ENCODE data around the gene ELANE.
"Not testable (repeated sequence)": the region's sequence is repeated elsewhere in the genome, so short reads cannot be mapped to it uniquely, and the experiment has no call there.

ELANE gene

DNA sequence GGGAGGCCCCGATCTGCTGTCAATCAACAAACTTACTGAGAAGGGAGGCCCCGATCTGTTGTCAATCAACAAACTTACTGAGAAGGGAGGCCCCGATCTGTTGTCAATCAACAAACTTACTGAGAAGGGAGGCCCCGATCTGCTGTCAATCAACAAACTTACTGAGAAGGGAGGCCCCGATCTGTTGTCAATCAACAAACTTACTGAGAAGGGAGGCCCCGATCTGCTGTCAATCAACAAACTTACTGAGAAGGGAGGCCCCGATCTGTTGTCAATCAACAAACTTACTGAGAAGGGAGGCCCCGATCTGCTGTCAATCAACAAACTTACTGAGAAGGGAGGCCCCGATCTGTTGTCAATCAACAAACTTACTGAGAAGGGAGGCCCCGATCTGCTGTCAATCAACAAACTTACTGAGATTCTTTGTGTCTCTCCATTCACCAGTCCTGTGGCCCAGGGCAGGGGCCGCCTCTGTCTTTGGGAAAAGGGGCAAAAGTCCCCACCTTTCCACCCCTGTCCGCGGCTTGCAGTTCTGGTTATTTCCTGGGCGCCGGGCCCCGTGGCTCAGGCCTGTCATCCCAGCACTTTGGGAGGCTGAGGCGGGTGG is 1.6 kb downstream of the ELANE start:
- not testable (repeated sequence) for H3K27me3 ChIP-seq (ENCODE audit: control insufficient read depth in 2 of 2, insufficient read depth in 2 of 2, low read length in 2 of 2); H3K4me1 ChIP-seq (ENCODE audit: control insufficient read depth in 2 of 2, insufficient read depth in 2 of 2, low read length in 2 of 2); H3K9me3 ChIP-seq (ENCODE audit: control insufficient read depth in 2 of 2, low read length in 2 of 2); H3K27ac ChIP-seq (ENCODE audit: low read depth in 2 of 2, low read length in 2 of 2); H3K36me3 ChIP-seq (ENCODE audit: control insufficient read depth in 2 of 2, insufficient read depth in 2 of 2, low read length in 2 of 2); H3K9ac ChIP-seq (ENCODE audit: low read depth in 1 of 2, low read length in 2 of 2); H3K4me3 ChIP-seq (ENCODE audit: low read length in 2 of 2)

DNA sequence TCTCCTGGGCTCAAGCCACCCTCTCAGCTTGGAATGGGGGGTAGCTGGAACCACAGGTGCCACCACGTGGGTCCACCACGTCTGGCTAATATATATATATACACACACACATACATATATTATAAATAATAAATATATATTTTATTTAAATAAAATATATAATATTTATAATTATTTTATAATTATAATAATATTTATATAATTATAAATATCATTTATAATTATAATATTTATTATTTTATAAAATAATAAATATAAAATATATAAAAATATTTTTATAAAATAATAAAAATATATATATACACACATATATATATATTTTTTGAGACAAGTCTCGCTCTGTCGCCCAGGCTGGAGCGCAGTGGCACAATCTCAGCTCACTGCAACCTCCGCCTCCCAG is 2.4 kb downstream of the ELANE start:
- Histone ChIP-seq H3K36me3 (ENCODE audit: control insufficient read depth in 2 of 2, insufficient read depth in 2 of 2, low read length in 2 of 2) (no peaks in the 10 kb centered on the region), H3K9ac (ENCODE audit: low read depth in 1 of 2, low read length in 2 of 2) (no peak overlapping the region), H3K9me3 (ENCODE audit: control insufficient read depth in 2 of 2, low read length in 2 of 2) (no peaks in the 10 kb centered on the region), H3K27ac (ENCODE audit: low read depth in 2 of 2, low read length in 2 of 2) (no peak overlapping the region), H3K4me3 (ENCODE audit: low read length in 2 of 2) (no peak overlapping the region), H3K27me3 (ENCODE audit: control insufficient read depth in 2 of 2, insufficient read depth in 2 of 2, low read length in 2 of 2) (peaks cover 0 to 5% of the 10 kb centered on the region in 2 donors), H3K4me1 (ENCODE audit: control insufficient read depth in 2 of 2, insufficient read depth in 2 of 2, low read length in 2 of 2) (peaks cover under 1 to 9% of the 10 kb centered on the region in 2 donors)

DNA sequence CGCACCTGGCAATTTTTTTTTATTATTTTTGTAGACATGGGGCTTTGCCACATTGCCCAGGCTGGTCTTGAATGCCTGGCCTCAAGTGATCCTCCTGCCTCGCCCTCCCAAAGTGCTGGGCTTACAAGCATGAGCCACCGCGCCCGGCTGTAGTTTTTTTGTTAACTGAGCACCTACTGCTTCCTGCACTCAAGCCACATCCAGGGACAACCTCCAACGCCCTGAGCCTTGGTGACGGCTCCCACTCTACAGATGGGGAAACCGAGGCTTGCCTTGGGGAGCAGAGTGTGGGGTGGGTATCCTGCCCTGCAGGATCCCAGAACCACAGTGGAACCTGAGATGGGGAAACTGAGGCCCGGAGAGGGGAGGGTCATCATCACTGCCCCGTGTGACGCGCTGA is 3.0 kb downstream of the ELANE start:
- H3K4me3 ChIP-seq (ENCODE audit: low read length in 2 of 2) = no peak overlapping the region
- no peak overlapping the region for H3K27ac ChIP-seq (ENCODE audit: low read depth in 2 of 2, low read length in 2 of 2)
- H3K36me3 ChIP-seq (ENCODE audit: control insufficient read depth in 2 of 2, insufficient read depth in 2 of 2, low read length in 2 of 2) = no peaks in the 10 kb centered on the region
- peaks cover 0 to 2% of the 10 kb centered on the region in 2 donors for H3K27me3 ChIP-seq (ENCODE audit: control insufficient read depth in 2 of 2, insufficient read depth in 2 of 2, low read length in 2 of 2)
- no peak overlapping the region for H3K9ac ChIP-seq (ENCODE audit: low read depth in 1 of 2, low read length in 2 of 2)
- H3K9me3 ChIP-seq (ENCODE audit: control insufficient read depth in 2 of 2, low read length in 2 of 2) = no peaks in the 10 kb centered on the region
- H3K4me1 ChIP-seq (ENCODE audit: control insufficient read depth in 2 of 2, insufficient read depth in 2 of 2, low read length in 2 of 2) = peaks cover 3 to 9% of the 10 kb centered on the region in 2 donors

DNA sequence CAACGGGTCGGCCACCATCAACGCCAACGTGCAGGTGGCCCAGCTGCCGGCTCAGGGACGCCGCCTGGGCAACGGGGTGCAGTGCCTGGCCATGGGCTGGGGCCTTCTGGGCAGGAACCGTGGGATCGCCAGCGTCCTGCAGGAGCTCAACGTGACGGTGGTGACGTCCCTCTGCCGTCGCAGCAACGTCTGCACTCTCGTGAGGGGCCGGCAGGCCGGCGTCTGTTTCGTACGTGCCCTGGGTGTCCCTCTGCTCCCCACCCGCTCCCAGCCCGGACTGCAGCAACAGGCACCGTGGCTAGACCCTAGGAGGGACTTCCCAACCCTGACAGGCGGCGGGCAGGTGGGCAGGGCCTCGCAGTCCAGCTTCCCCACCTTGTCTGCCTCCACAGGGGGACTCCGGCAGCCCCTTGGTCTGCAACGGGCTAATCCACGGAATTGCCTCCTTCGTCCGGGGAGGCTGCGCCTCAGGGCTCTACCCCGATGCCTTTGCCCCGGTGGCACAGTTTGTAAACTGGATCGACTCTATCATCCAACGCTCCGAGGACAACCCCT is 3.5 kb downstream of the ELANE start:
- no peak overlapping the region for H3K9ac ChIP-seq (ENCODE audit: low read depth in 1 of 2, low read length in 2 of 2)
- no peaks in the 10 kb centered on the region for H3K27me3 ChIP-seq (ENCODE audit: control insufficient read depth in 2 of 2, insufficient read depth in 2 of 2, low read length in 2 of 2)
- H3K4me3 ChIP-seq (ENCODE audit: low read length in 2 of 2) = no peak overlapping the region
- no peaks in the 10 kb centered on the region for H3K36me3 ChIP-seq (ENCODE audit: control insufficient read depth in 2 of 2, insufficient read depth in 2 of 2, low read length in 2 of 2)
- peaks cover 3 to 8% of the 10 kb centered on the region in 2 donors for H3K4me1 ChIP-seq (ENCODE audit: control insufficient read depth in 2 of 2, insufficient read depth in 2 of 2, low read length in 2 of 2)
- no peaks in the 10 kb centered on the region for H3K9me3 ChIP-seq (ENCODE audit: control insufficient read depth in 2 of 2, low read length in 2 of 2)
- H3K27ac ChIP-seq (ENCODE audit: low read depth in 2 of 2, low read length in 2 of 2) = no peak overlapping the region

GRCh38 chr19:858284-858683 is 6.2 kb downstream of the ELANE start:
- H3K36me3 ChIP-seq (ENCODE audit: control insufficient read depth in 2 of 2, insufficient read depth in 2 of 2, low read length in 2 of 2) = no peaks in the 10 kb centered on the region
- no peaks in the 10 kb centered on the region for H3K9me3 ChIP-seq (ENCODE audit: control insufficient read depth in 2 of 2, low read length in 2 of 2)
- H3K9ac ChIP-seq (ENCODE audit: low read depth in 1 of 2, low read length in 2 of 2) = no peak overlapping the region
- no peak overlapping the region for H3K27ac ChIP-seq (ENCODE audit: low read depth in 2 of 2, low read length in 2 of 2)
- no peak overlapping the region for H3K4me3 ChIP-seq (ENCODE audit: low read length in 2 of 2)
- H3K27me3 ChIP-seq (ENCODE audit: control insufficient read depth in 2 of 2, insufficient read depth in 2 of 2, low read length in 2 of 2) = no peaks in the 10 kb centered on the region
- peaks cover 5 to 12% of the 10 kb centered on the region in 2 donors for H3K4me1 ChIP-seq (ENCODE audit: control insufficient read depth in 2 of 2, insufficient read depth in 2 of 2, low read length in 2 of 2)

DNA sequence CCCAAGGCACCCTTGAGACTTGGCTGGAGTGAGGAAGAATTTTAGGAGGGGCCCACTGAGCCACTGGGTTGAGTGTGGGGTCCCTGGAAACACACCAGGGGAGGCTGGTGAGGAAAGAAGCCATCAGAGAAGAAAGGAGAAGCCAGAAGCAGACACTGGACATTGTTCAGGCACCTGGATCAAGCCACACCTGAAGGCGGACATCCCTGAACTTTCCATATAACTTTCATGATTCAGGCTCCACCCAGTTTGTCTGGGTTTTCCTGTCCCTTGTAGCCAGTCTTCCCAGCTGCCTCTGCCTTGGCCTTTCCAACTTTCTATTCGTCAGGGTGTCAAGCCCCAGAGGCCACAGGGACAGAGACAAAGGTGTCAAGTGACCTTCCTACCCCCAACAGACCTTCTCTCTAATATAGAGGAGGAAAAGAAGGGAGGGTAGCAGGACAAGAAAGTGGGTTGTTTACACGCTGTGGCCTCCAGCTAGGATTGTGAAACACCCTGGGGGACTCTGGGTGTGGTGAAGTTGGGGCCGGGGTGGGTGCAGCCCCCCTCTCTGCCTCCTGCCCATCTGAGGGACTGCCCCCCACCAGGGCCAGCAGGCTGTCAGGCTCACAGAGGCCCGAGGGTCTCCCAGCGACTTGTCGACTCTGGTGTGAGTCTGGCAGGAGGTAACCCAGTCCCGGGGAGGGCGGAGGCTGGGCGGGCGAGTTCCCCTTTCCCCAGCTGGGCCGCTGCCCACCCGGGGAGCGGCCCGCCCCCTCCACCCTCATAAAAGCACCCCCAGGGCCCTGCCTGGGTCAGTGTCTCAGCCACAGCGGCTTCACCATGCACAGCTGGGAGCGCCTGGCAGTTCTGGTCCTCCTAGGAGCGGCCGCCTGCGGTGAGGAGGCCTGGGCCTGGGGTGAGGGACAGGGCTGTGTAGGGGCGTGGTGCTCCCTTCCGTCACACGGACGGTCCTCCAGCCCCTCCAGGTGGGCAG is 7.1 kb downstream of the ELANE start, which contains the start of gene CFD:
Gene CFD (plus strand): TSS at position 797 of the 976 bp plus-strand sequence. CDS start 26 bp downstream, at position 823.
- peak within 1 kb of the TSS; percentile 56 to 57 for H3K9ac ChIP-seq (ENCODE audit: low read depth in 1 of 2, low read length in 2 of 2)
- peak within 1 kb of the TSS; percentile 62 to 63 for H3K27ac ChIP-seq (ENCODE audit: low read depth in 2 of 2, low read length in 2 of 2)

GRCh38 chr19:861141-861755 is 9.1 kb downstream of the ELANE start:
- Histone ChIP-seq H3K9ac (ENCODE audit: low read depth in 1 of 2, low read length in 2 of 2) (no peak overlapping the region), H3K27ac (ENCODE audit: low read depth in 2 of 2, low read length in 2 of 2) (no peak overlapping the region), H3K36me3 (ENCODE audit: control insufficient read depth in 2 of 2, insufficient read depth in 2 of 2, low read length in 2 of 2) (no peaks in the 10 kb centered on the region), H3K4me1 (ENCODE audit: control insufficient read depth in 2 of 2, insufficient read depth in 2 of 2, low read length in 2 of 2) (peaks cover 5 to 18% of the 10 kb centered on the region in 2 donors), H3K9me3 (ENCODE audit: control insufficient read depth in 2 of 2, low read length in 2 of 2) (no peaks in the 10 kb centered on the region), H3K4me3 (ENCODE audit: low read length in 2 of 2) (no peak overlapping the region), H3K27me3 (ENCODE audit: control insufficient read depth in 2 of 2, insufficient read depth in 2 of 2, low read length in 2 of 2) (no peaks in the 10 kb centered on the region)

More for the DNA sequence above, 7.1 kb downstream of the ELANE start, which contains the start of gene CFD:
- Histone ChIP-seq H3K27me3 (ENCODE audit: control insufficient read depth in 2 of 2, insufficient read depth in 2 of 2, low read length in 2 of 2) (no peaks in the 10 kb centered on the region), H3K9me3 (ENCODE audit: control insufficient read depth in 2 of 2, low read length in 2 of 2) (no peaks in the 10 kb centered on the region), H3K4me1 (ENCODE audit: control insufficient read depth in 2 of 2, insufficient read depth in 2 of 2, low read length in 2 of 2) (peaks cover 5 to 18% of the 10 kb centered on the region in 2 donors), H3K4me3 (ENCODE audit: low read length in 2 of 2) (peak within 1 kb of the TSS; percentile 57 to 61), H3K36me3 (ENCODE audit: control insufficient read depth in 2 of 2, insufficient read depth in 2 of 2, low read length in 2 of 2) (no peaks in the 10 kb centered on the region)

GRCh38 chr19:861756-862580 is 9.9 kb downstream of the ELANE start:
- Histone ChIP-seq H3K4me1 (ENCODE audit: control insufficient read depth in 2 of 2, insufficient read depth in 2 of 2, low read length in 2 of 2) (peaks cover 5 to 18% of the 10 kb centered on the region in 2 donors), H3K9ac (ENCODE audit: low read depth in 1 of 2, low read length in 2 of 2) (no peak overlapping the region), H3K9me3 (ENCODE audit: control insufficient read depth in 2 of 2, low read length in 2 of 2) (no peaks in the 10 kb centered on the region), H3K27me3 (ENCODE audit: control insufficient read depth in 2 of 2, insufficient read depth in 2 of 2, low read length in 2 of 2) (no peaks in the 10 kb centered on the region), H3K27ac (ENCODE audit: low read depth in 2 of 2, low read length in 2 of 2) (peak overlapping the region; percentile 29 to 38), H3K4me3 (ENCODE audit: low read length in 2 of 2) (no peak overlapping the region), H3K36me3 (ENCODE audit: control insufficient read depth in 2 of 2, insufficient read depth in 2 of 2, low read length in 2 of 2) (no peaks in the 10 kb centered on the region)

GRCh38 chr19:862581-863314 is 10.6 kb downstream of the ELANE start:
- Histone ChIP-seq H3K4me1 (ENCODE audit: control insufficient read depth in 2 of 2, insufficient read depth in 2 of 2, low read length in 2 of 2) (peaks cover 5 to 18% of the 10 kb centered on the region in 2 donors), H3K9ac (ENCODE audit: low read depth in 1 of 2, low read length in 2 of 2) (no peak overlapping the region), H3K27me3 (ENCODE audit: control insufficient read depth in 2 of 2, insufficient read depth in 2 of 2, low read length in 2 of 2) (no peaks in the 10 kb centered on the region), H3K9me3 (ENCODE audit: control insufficient read depth in 2 of 2, low read length in 2 of 2) (no peaks in the 10 kb centered on the region), H3K4me3 (ENCODE audit: low read length in 2 of 2) (no peak overlapping the region), H3K36me3 (ENCODE audit: control insufficient read depth in 2 of 2, insufficient read depth in 2 of 2, low read length in 2 of 2) (peaks cover under 1 to 3% of the 10 kb centered on the region in 2 donors), H3K27ac (ENCODE audit: low read depth in 2 of 2, low read length in 2 of 2) (peak overlapping the region; percentile 29 to 38)

All from mucosa of rectum (tissue), 2 donors.